HL-60/S4 treated with retinoic acid at 250 ng/mL for 4 days and 3 days (cell line): ENCODE measurements around the gene USP5.
"Not testable (repeated sequence)": the region's sequence is repeated elsewhere in the genome, so short reads cannot be mapped to it uniquely, and the experiment has no call there.

Experiments used
- in situ Hi-C: fragments of 300-500 bp; cut with MboI; formaldehyde crosslinking; loops from 2 replicates; pipeline ENCODE4 v1.7.0; 2022; ENCODE audit warnings: low sequenced_read_pairs

The USP5 gene

DNA sequence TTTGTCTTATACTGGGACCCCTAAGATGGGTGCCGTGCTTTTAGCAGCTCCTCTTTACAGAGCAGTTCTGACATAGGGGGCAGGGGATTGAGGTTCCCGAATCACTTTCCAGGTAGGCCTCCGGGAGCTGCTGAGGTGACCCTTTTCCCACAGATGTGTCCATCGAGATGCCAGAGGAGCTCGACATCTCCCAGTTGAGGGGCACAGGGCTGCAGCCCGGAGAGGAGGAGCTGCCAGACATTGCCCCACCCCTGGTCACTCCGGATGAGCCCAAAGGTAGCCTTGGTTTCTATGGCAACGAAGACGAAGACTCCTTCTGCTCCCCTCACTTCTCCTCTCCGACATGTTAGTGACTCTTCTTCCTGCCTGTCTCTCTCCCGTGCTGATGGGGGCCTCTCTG lies 11.1 kb downstream of the USP5 start:
- in situ Hi-C loops: no loop called here

DNA sequence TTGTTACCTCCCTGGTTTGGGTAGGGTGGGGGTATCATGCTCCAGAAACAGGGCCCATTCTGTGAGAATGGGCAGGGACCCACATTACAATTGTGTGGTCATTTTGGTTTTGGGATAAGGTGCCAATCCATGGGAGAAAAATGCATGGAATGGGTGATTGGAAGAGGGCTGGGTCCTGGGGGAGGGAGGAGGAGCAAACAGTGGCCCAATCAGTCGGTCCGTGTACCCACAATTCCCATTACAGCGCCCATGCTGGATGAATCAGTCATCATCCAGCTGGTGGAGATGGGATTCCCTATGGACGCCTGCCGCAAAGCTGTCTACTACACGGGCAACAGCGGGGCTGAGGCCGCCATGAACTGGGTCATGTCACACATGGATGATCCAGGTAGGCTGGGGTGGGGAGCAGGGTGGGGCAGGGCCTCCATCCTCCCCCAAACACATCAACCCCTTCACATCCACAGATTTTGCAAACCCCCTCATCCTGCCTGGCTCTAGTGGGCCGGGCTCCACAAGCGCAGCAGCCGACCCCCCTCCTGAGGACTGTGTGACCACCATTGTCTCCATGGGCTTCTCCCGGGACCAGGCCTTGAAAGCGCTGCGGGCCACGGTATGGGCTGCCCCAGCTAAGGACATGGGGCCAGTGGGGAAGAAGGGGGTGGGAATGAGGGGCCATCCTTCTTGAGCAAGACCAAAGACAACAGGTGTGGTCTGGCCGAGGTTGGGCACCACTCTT lies 11.8 kb downstream of the USP5 start:
- in situ Hi-C loops: no loop called here

DNA sequence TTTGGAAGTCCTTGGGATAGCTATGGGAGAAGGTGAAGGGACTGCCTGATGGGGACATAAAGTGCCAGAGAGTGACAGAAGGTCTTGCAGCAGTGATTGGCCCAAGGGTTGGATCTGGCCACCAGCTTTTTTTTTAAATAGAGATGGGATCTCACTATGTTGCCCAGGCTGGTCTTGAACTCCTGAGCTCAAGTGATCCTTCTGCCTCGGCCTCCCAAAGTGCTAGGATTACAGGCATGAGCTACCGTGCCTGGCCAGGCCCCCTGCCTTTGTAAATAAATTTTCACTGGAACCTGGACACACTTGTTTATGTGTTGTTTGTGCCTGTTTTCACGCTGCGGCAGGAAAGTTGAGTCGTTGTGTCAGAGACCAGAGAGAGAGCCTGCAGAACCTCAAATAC lies 13.4 kb downstream of the USP5 start:
- in situ Hi-C loops: not testable (repeated sequence)

DNA sequence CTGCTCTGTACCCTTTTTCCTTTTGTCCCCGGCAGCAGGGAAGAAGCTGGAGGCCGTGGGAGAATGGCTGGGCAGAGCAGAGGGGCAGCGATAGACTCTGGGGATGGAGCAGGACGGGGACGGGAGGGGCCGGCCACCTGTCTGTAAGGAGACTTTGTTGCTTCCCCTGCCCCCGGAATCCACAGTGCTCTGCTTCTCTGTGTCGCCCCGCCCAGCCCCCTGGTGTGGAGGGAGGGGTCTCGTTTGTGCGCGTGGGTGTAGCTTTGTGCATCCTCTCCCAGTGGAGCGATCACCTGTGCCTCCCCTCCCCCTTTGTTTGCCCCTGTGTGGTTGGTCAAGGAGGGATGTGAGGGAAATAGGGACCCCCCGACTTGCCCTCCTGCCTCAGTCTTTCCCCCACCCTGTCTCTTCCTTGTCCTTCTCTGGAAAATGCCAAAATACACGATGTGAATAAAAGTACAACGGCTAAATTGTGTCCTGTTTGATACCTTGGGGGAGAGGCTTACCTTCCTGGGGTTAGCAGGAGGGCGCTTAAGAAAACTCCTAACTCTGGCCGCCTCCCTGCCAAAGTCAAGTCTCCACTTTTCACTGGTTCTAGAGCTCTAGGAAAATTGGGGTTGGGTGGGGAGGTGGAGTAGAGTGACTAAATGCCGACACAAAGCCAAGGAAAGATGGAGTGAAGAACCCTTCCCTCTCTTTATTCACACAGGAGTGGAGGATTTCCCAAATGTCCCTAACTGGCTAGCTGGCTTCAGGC lies 14.4 kb downstream of the USP5 start:
- in situ Hi-C loops: no loop called here

DNA sequence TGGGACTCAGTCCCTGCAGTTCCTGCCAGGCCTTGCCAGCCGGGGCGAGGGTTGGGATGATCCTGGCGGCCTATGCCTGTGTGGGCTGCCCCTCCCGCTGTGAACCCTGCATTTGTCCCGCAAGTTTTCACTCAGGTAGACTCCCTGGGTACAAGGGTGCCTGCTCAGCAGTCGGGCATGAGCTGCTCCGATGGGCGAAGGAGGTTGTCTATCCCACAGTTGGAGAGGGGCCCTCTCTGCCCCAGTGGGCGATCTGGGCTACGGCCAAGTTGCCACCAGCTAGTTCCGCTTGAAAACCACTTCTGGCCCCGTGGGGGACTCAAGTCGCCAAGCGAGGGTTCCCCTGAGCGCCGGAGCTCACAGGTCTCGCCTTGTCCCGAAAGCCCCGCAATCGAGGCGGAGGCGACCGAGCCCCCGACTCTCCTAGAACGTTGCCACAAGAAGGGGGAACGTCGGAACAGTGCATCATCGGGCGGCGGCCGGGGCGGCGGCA lies 15.0 kb downstream of the USP5 start:
- in situ Hi-C loops: no loop called here

DNA sequence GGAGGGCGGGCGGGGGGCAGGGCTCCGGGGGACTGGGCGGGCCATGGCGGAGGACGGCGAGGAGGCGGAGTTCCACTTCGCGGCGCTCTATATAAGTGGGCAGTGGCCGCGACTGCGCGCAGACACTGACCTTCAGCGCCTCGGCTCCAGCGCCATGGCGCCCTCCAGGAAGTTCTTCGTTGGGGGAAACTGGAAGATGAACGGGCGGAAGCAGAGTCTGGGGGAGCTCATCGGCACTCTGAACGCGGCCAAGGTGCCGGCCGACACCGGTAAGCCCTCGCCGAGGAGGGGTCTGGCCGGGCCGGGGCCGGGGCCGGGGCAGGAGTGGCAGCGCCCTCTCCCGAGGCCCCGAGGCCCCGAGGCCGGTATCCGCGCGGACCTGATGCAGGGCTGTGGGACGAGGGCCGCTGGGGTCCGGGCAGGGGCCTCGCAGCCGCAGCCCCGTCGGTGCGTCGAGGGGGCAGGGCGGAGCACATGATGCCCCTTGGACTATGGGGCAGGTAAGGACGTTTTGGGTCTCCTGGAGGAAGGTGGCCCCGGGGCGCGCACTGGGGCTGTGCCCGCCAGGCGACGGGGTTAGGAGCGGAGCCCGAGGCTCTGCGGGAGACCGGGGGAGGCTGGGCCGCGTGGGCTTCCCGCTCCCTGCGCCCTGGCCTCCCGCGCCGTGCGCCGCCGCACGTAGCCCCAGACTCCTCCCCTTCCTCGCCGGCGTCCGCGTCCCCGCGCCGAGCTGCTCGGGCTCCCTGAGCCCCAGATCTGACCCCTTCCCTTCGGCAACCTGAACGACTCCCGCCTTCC lies 15.7 kb downstream of the USP5 start, which contains the start of gene TPI1:
Gene TPI1, plus strand, starts transcription at position 119 of the 798 bp plus-strand sequence. Its CDS starts 36 bp downstream, at position 155.
- in situ Hi-C loops: no loop called here

DNA sequence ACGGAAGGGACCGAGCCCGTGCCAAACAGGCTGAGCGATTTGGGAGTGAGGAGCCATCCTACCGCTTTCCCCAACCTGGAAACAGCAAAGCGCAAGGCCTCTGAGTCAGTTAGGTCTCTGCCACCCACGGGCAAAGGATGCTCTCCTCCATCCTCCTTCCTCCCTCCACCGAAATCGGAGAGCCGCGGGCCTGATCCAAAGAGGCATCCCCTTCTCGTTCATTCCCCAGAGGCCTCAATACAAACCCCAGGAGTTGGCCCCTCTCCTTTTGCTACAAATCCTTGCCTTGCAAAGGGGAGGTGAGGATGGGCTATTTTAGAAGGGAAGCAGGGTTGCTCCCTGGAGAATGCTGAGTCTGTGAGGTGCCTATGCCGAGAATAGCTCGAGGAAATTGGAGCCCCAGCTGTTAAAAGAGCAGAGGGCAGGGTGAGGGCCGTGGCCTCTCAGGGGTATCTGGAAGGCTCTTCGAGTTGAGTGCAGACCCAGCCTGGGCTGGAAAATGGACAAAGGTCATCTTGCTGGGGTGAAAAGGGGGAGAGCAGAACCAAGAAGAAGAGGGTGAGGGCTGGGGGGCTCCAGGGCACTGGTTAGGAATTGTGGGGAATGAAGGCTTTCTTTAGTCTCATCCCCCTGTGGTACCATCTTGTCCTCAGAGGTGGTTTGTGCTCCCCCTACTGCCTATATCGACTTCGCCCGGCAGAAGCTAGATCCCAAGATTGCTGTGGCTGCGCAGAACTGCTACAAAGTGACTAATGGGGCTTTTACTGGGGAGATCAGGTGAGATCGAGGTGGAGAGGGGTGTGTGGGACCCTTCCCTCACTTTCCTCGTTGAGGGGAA lies 16.5 kb downstream of the USP5 start:
- in situ Hi-C loops: no loop called here

DNA sequence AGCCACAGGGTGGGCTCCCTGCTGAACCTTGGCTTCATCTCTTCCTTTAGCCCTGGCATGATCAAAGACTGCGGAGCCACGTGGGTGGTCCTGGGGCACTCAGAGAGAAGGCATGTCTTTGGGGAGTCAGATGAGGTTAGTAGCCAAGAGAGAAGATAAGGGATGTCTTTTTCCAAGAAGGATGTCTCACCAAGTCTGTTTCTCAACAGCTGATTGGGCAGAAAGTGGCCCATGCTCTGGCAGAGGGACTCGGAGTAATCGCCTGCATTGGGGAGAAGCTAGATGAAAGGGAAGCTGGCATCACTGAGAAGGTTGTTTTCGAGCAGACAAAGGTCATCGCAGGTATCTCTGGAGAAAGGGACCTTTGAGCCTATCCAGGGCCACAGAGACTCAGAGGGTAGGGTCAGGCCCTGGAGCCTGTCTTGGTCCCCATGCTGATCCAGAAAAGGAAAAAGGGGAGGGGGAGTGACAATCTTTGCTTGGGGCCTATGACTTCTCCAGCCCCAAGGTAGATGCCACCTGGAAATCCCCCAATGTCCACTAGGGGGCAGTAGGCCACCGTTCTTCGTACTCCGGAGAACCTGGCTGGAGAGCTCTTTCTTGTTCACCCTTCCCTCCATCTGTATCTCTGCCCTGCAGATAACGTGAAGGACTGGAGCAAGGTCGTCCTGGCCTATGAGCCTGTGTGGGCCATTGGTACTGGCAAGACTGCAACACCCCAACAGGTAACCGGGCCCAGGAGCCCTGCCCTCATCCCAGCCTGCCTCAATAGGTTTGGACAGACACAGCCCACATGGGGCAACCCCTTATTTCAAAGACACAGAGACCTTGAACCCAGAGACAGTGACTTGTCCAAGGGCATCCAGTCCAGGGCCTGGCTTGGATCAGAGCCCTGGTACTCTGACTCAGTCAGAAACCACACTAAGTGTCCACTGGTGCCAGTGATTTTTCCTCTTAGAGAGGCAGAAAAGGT lies 17.4 kb downstream of the USP5 start:
- in situ Hi-C loops: no loop called here

DNA sequence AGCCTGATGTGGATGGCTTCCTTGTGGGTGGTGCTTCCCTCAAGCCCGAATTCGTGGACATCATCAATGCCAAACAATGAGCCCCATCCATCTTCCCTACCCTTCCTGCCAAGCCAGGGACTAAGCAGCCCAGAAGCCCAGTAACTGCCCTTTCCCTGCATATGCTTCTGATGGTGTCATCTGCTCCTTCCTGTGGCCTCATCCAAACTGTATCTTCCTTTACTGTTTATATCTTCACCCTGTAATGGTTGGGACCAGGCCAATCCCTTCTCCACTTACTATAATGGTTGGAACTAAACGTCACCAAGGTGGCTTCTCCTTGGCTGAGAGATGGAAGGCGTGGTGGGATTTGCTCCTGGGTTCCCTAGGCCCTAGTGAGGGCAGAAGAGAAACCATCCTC lies 18.4 kb downstream of the USP5 start:
- in situ Hi-C loops: not testable (repeated sequence)

DNA sequence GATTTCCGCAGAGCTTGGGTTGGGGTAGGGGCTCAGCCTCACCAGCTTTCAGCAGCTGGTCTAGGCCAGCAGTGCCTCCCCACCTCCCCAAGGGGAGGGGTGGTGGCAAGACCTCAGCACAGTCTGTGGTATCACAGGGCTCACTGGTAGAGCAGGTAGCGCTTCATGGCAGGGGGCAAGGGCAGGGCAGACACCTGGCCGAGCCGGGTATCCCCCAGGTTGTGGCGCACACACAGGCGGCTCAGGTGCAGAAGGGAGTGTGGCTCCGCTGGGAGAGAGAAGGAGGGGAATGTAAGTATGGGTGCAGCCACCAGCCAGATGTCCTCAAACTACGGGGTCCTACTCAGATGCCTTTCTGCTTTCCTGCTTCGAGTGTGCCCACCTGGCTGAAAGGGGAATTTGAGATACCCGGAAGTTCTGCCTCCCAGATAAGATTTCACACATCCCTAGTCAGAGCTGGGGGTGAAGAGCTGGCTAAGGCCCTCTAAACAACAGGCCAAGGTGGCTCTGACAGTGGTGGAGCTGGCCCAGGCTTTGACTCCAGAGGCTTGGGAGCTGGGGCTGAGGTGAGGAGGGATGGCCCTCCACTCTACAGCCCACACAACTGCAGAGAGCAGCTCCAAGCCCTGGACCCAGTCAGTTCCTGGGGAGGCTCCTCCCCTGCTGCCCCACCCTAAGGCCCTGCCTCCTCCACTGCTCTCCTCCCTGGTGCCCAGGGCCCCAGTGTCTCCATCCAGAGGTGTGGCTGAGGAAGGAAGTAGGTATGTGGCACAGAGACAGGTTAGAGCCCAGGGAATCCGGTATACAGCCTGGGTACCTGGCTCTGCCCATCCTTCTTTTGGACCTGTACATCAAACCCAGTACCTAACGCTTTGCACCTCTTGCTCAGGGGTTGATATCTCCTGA lies 19.4 kb downstream of the USP5 start:
- in situ Hi-C loops: no loop called here

DNA sequence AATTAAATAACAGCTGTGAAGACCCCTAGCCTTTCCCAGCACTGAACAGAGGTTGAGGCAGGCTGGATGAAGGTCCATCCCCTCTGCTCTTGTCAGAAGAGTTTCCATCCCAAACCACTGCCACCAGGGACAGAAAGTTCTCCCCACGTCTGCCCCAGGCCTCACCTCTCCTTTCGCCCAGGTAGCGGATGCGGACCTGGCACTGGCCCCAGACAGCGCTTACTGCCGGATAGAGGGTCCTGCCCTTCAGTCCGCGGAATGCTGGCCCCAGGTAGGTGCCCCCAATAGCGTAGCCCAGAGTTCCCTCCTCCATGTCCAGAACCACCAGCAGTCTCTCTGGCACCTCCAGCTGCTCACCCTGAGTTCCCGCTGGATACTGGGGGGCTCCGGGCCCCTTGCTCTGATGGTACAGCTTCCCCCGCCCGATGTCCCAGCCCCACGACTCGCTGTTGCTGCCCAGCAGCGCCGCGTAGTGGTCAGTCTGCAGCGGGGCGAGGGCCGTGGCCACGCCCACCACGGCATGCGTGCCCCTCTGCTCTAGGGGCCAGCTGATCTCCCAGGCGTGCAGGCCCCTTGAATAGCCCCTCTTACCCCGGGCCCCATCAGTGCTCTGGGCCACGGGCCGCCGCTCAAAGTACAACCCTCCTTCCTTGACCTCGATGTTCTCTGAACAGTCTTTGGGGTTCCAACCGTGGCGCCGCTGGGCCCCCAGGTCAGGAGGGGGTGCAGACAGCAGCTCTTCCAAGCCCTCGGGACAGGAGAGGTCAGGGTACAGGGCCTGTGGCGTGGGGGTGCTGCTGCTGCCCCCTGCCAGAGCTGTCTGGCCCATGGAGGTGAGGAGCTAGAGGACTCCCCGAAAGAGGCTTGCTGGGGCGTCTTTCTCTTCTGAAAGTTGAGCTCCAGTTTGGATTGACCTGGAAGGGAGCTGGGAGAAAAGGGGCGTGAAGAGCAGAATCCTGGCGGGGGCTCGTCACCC lies 20.4 kb downstream of the USP5 start:
- in situ Hi-C loops: no loop called here

DNA sequence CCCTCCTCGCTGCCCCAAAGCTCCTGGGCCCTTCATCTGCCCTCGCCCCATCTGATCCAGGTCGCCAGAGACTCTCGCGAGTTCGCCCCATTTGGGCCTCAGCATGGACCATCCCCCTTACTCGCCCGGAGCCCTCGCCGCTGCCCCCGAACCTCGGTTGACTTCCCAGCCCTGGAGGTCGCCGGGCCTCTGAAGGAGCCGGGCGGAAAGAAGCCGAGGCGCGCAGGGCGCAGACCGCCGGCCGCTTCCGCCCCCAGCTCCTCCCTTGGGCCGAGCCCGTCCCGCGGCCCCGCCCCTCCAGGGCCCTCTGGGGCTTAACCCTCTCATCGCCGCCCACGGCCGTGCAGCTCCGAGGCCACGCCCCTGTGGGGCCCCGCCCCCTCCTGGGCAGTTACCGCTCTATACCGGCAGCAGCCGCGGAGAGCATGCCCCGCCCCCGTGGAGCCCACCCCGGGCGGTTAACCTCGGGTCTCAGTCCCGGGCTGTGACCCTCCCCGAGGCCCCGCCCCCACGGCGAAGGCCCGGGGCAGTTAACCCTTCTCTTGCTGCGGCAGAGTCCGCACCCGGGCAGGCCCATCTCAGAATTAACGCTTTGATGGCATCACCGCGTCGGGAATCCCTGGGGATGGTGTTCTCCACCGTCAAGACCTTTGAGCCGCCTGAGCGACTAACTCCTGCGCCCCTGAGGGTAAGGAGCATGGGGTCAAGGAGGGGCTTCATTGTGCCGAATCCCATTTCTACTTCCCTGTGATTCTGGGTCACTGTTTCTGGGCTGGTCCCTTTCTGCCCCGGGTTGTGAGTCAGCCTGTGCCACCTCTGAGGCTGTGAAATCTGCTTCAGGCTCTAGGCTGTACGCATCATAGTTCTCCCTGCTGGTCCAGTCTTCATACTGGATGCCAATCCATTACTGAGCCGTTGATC lies 21.4 kb downstream of the USP5 start, which contains the start of gene SPSB2:
Gene SPSB2, minus strand, starts transcription at position 210 of the 921 bp plus-strand sequence. CDS start 402 bp downstream, outside the sequence.
- in situ Hi-C loops: no loop called here

DNA sequence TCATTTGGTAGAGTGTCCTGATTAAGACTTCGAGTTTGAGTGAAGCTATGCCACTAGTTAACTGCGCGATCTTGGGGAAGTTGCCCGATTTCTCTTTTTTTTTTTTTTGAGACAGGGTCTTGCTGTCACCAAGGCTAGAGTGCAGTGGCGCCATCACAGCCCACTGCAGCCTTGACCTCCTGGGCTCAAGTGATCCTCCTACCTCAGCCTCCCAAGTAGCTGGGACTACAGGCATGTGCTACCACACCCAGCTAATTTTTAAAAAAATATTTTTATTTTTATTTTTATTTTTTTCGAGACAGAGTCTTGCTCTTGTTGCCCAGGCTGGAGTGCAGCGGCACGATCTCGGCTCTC lies 22.0 kb downstream of the USP5 start:
- in situ Hi-C loops: not testable (repeated sequence)

DNA sequence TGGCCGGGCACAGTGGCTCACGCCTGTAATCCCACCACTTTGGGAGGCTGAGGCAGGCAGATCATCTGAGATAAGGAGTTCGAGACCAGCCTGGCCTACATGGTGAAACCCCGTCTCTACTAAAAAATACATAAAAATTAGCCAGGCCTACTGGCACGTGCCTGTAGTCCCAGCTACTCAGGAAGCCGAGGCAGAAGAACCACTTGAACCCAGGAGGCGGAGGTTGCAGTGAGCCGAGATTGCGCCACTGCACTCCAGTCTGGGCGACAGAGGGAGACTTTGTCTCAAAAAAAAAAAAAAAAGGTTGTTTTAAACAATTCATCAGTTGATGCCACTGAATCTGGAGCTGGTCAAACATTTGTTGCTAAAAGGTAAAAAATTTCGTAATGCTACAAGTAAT lies 27.9 kb downstream of the USP5 start:
- in situ Hi-C loops: not testable (repeated sequence)

DNA sequence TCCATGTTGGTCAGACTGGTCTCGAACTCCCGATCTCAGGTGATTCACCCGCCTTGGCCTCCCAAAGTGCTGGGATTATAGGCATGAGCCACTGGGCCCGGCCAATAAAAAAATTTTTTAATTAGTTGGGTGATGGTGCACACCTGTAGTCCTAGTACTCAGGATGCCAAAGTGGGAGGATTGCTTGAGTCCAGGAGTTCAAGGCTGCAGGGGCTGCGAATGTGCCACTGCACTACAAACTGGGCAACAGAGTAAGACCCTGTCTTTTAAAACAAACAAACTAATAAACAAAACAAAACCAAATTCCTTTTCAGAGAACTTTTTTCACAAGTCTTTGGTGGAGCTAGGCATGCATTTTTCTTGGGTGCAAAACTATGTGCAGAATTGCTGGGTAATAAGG lies 31.3 kb downstream of the USP5 start:
- in situ Hi-C loops: no loop called here

DNA sequence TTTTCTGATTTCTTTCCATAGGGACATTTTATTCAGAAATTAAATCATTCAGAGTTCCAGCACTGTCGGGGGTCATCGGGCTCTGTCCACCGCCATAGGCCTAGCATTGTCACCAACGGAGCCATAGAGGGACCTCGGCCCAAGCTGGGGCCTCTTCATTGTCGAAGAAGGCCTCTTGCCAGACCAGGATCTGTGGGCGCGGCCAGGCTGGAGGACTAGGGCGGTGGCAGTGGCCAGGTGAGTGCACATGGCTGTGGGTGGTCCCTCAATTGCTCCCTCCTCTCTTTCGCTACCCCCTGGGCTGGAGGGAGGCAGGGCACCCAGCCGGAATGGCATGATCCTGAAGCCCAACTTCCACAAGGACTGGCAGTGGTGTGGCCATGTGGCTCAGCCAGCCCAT lies 31.7 kb downstream of the USP5 start:
- in situ Hi-C loops: no loop called here
